Activated CD8-positive, alpha-beta memory T cell treated with anti-CD3 and anti-CD28 coated beads, Interleukin-2, amount 10 ng/mL, durations not matched to agents 7 days and 5 days (primary cell): ENCODE data around the gene MRPS17. TPM values are rescaled to one million over a fixed set of nuclear protein-coding genes. Genes with fewer than 3 reads are reported as not detected.

Experiments
- ATAC-seq: fragments of 150-1000 bp; cut with Tn5 transposase; one replicate; pipeline ENCODE4 v1.10.0; 2021; ENCODE audit warnings: moderate library complexity
- CTCF ChIA-PET: fragments of 350-600 bp; sonication (Branson Sonifier 250); formaldehyde crosslinking; loops from one replicate; lab custom pipeline; 2021; ENCODE audit warnings: antibody characterized with exemption; lab: Charles Lee
- DNase-seq: peaks from one replicate; pipeline ENCODE4 v3.0.0-alpha.2; 2020
- H3K27ac Mint-ChIP-seq: one replicate; pipeline ENCODE4 v1.8.0; 2021; ENCODE audit warnings: mild to moderate bottlenecking, mixed read lengths
- H3K27me3 Mint-ChIP-seq: one replicate; pipeline ENCODE4 v1.8.0; 2021; ENCODE audit warnings: mixed read lengths
- H3K36me3 Mint-ChIP-seq: one replicate; pipeline ENCODE4 v1.8.0; 2021; ENCODE audit warnings: mild to moderate bottlenecking, mixed read lengths
- H3K4me1 Mint-ChIP-seq: one replicate; pipeline ENCODE4 v1.8.0; 2021; ENCODE audit warnings: mixed read lengths
- H3K4me3 Mint-ChIP-seq: one replicate; pipeline ENCODE4 v1.8.0; 2021; ENCODE audit warnings: mild to moderate bottlenecking, moderate library complexity, mixed read lengths
- H3K9me3 Mint-ChIP-seq: one replicate; pipeline ENCODE4 v1.8.0; 2022; ENCODE audit warnings: low read depth, mixed read lengths
- total RNA-seq, 2 experiments: library from RNA; stranded (reverse); gene quantifications; one replicate each; pipeline ENCODE4 v1.2.3, GENCODE V29; 2021

The MRPS17 gene
- total RNA-seq, 2 experiments from 2014 or later, result 14.3 to 20.3 TPM

- peaks cover 29% of the 10 kb centered on the region for H3K36me3 Mint-ChIP-seq
- no peak overlapping the region for H3K27ac Mint-ChIP-seq
- H3K4me1 Mint-ChIP-seq, result peaks cover 3% of the 10 kb centered on the region
- no peaks in the 10 kb centered on the region for H3K9me3 Mint-ChIP-seq
- no peaks in the 10 kb centered on the region for H3K27me3 Mint-ChIP-seq
- H3K4me3 Mint-ChIP-seq, result no peak overlapping the region
- ATAC-seq (no peak), DNase-seq (no peak)
- CTCF ChIA-PET, result interaction anchor here (1.1 kb wide), 1 partner anchor 21 kb away, joined by 4 read pairs; no protein-coding TSS in a partner anchor
These were observed 31.9 kb downstream of the MRPS17 start for GRCh38 chr7:55983537-55983936.

DNA sequence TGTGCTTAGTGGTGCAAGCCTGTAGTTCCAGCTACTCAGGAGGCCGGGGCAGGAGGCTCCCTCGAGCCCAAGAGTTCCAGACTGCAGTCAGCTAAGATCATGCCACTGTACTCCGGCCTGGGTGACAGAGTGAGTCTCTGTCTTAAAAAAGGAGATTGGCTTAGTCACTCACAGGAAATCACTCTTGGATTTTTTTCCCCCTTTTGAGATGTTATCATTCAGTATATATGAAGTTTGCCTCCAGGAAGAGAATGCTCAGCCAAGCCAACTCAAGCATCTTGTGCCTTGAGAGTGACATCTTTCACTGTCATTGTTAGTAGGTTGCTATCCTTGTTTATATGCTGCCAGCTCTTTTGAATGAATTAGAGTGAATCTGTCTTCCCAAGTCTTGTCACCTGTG is 40.7 kb downstream of the MRPS17 start:
- Mint-ChIP-seq H3K27ac (no peak overlapping the region), H3K27me3 (no peaks in the 10 kb centered on the region), H3K4me3 (no peak overlapping the region), H3K4me1 (peaks cover 3% of the 10 kb centered on the region), H3K9me3 (no peaks in the 10 kb centered on the region), H3K36me3 (peaks cover 25% of the 10 kb centered on the region)
- DNase-seq, result no peak
- CTCF ChIA-PET, result no interaction called here
- ATAC-seq, result no peak

DNA sequence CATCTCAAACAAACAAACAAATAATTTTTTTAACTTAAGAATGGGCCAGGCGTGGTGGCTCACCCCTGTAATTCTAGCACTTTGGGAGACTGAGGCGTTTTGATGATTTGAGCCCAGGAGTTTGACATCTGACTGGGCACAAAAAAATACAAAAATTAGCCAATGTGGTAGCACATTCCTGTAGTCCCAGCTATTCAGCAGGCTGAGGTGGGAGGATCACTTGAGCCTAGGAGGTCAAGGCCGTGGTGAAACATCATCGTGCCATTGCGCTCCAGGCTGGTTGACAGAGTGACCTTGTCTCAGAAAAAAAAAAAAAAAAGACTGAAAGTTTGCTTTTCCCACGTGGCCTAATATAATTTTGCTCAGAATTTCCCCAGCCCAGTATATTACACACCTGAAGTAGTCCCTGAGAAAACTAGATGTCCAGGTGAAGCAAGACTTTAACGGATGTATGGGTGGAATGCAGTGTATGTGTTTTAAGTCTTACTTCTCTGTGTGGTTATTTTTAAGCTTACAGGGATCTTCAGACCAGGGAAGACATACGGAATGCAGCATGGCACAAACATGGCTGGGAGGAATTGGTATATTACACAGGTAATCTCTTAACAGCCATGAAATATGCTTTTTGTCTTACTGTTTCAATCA is 45.3 kb downstream of the MRPS17 start:
- DNase-seq, result no peak
- H3K27ac Mint-ChIP-seq, result no peak overlapping the region
- H3K9me3 Mint-ChIP-seq, result no peaks in the 10 kb centered on the region
- no peak overlapping the region for H3K4me3 Mint-ChIP-seq
- no peak for ATAC-seq
- CTCF ChIA-PET, result no interaction called here
- peaks cover 6% of the 10 kb centered on the region for H3K4me1 Mint-ChIP-seq
- no peaks in the 10 kb centered on the region for H3K27me3 Mint-ChIP-seq
- H3K36me3 Mint-ChIP-seq, result peaks cover 21% of the 10 kb centered on the region

DNA sequence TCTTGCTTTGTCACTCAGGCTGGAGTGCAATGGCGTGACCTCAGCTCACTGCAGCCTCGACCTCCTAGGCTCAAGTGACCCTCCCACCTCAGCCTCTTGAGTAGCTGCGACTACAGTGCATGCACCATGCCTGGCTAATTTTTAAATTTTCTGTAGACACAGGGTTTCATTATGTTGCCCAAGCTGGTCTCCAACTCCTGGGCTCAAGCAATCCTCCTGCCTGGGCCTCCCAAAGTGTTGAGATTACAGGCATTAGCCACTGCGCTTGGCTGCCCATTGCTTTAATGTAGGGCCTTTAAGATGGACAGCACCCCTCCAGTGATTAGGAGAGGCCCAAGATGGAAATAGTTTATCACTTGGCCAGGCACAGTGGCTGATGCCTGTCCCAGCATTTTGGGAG is 52.1 kb downstream of the MRPS17 start:
- ATAC-seq, result no peak
- H3K27ac Mint-ChIP-seq, result no peak overlapping the region
- peaks cover 4% of the 10 kb centered on the region for H3K36me3 Mint-ChIP-seq
- H3K27me3 Mint-ChIP-seq, result no peaks in the 10 kb centered on the region
- H3K4me3 Mint-ChIP-seq, result no peak overlapping the region
- no peak for DNase-seq
- H3K9me3 Mint-ChIP-seq, result no peaks in the 10 kb centered on the region
- CTCF ChIA-PET, result interaction anchor here (1.2 to 2.1 kb wide), 3 partner anchors 9 to 70 kb away, joined by 4 to 18 read pairs (median 4); no protein-coding TSS in a partner anchor
- H3K4me1 Mint-ChIP-seq, result peaks cover 5% of the 10 kb centered on the region

Other genes with a start within 250 kb of the MRPS17 start
- gene SEPTIN14, start 89.1 kb upstream of the MRPS17 start, total RNA-seq, result not detected
- gene ZNF713, start 64.4 kb upstream of the MRPS17 start, total RNA-seq, result under 1 TPM; 0.44 to 0.96 TPM
- 10 to 100 TPM; 28.6 to 29.0 TPM for gene NIPSNAP2, start 12.7 kb downstream of the MRPS17 start, total RNA-seq
- 10 to 100 TPM; 12.4 to 22.2 TPM for gene PSPH, start 99.6 kb downstream of the MRPS17 start, total RNA-seq
- 100 to 1,000 TPM; 120 to 181 TPM for gene CCT6A, start 99.9 kb downstream of the MRPS17 start, total RNA-seq
- gene SUMF2, start 112.4 kb downstream of the MRPS17 start, total RNA-seq, result 100 to 1,000 TPM; 115 to 145 TPM
- gene PHKG1, start 141.1 kb downstream of the MRPS17 start, total RNA-seq, result 1 to 10 TPM; 1.8 to 2.5 TPM
- 100 to 1,000 TPM; 454 to 534 TPM for gene CHCHD2, start 154.6 kb downstream of the MRPS17 start, total RNA-seq
- not detected for gene NUPR2, start 164.5 kb downstream of the MRPS17 start, total RNA-seq